H9 (cell line): ENCODE data around the gene C9orf72. TPM values are rescaled to one million over a fixed set of nuclear protein-coding genes. Genes with fewer than 3 reads are reported as not detected.

Experiments
- DNase-seq: peaks from one replicate; pipeline ENCODE4 v3.0.0-alpha.2; 2017
- H2AFZ ChIP-seq: one replicate; pipeline ENCODE4 v1.6.1; 2013; ENCODE audit warnings: mild to moderate bottlenecking, low read length, control low read depth, moderate library complexity
- H2AK5ac ChIP-seq: 2 replicates; pipeline ENCODE4 v1.6.1; 2013; ENCODE audit warnings: low read length, control low read depth, mixed read lengths; ENCODE audit not compliant: insufficient read length
- H2BK120ac ChIP-seq: one replicate; pipeline ENCODE4 v1.6.1; 2013; ENCODE audit warnings: low read depth, mild to moderate bottlenecking, low read length, control low read depth, inconsistent platforms; ENCODE audit not compliant: poor library complexity, severe bottlenecking
- H2BK12ac ChIP-seq: 2 replicates; pipeline ENCODE4 v1.6.1; 2013; ENCODE audit warnings: low read length, control low read depth, mixed read lengths, low read depth; ENCODE audit not compliant: insufficient read length
- H2BK15ac ChIP-seq: 2 replicates; pipeline ENCODE4 v1.6.1; 2013; ENCODE audit warnings: low read depth, low read length, control low read depth
- H2BK20ac ChIP-seq: one replicate; pipeline ENCODE4 v1.6.1; 2013; ENCODE audit warnings: low read depth, mild to moderate bottlenecking, low read length, control low read depth, inconsistent platforms; ENCODE audit not compliant: poor library complexity, severe bottlenecking
- H2BK5ac ChIP-seq: 2 replicates; pipeline ENCODE4 v1.6.1; 2013; ENCODE audit warnings: low read length, control low read depth, mixed read lengths; ENCODE audit not compliant: insufficient read length
- H3K14ac ChIP-seq: 2 replicates; pipeline ENCODE4 v1.6.1; 2013; ENCODE audit warnings: low read length, control low read depth; ENCODE audit not compliant: insufficient read depth
- H3K18ac ChIP-seq: 2 replicates; pipeline ENCODE4 v1.6.1; 2013; ENCODE audit warnings: low read depth, mild to moderate bottlenecking, mixed read lengths, low read length, control low read depth; ENCODE audit not compliant: insufficient read length
- H3K23ac ChIP-seq: 2 replicates; pipeline ENCODE4 v1.6.1; 2013; ENCODE audit warnings: low read length, control low read depth, mixed read lengths, low read depth; ENCODE audit not compliant: insufficient read length
- H3K23me2 ChIP-seq: 2 replicates; pipeline ENCODE4 v1.6.1; 2013; ENCODE audit warnings: low read depth, mild to moderate bottlenecking, mixed read lengths, low read length, control low read depth; ENCODE audit not compliant: insufficient read length, poor library complexity, severe bottlenecking
- H3K27ac ChIP-seq: 2 replicates; pipeline ENCODE4 v1.5.1; 2013; ENCODE audit warnings: low read length, control low read depth, mixed read lengths, low read depth; ENCODE audit not compliant: insufficient read length
- H3K27me3 ChIP-seq: 2 replicates; pipeline ENCODE4 v1.6.1; 2013; ENCODE audit warnings: low read length, control low read depth, inconsistent platforms; ENCODE audit not compliant: insufficient read depth
- H3K4ac ChIP-seq: 2 replicates; pipeline ENCODE4 v1.6.1; 2013; ENCODE audit warnings: low read depth, mild to moderate bottlenecking, control low read depth, inconsistent platforms, low read length, moderate library complexity
- H3K4me1 ChIP-seq: 2 replicates; pipeline ENCODE4 v1.6.1; 2013; ENCODE audit warnings: low read length, control low read depth, inconsistent platforms; ENCODE audit not compliant: insufficient read depth
- H3K4me2 ChIP-seq: 2 replicates; pipeline ENCODE4 v1.6.1; 2013; ENCODE audit warnings: low read length, control low read depth, mixed read lengths; ENCODE audit not compliant: insufficient read length, insufficient read depth
- H3K56ac ChIP-seq: 2 replicates; pipeline ENCODE4 v1.6.1; 2013; ENCODE audit warnings: low read depth, mild to moderate bottlenecking, mixed read lengths, low read length, control low read depth; ENCODE audit not compliant: insufficient read length
- H3K79me1 ChIP-seq: 2 replicates; pipeline ENCODE4 v1.6.1; 2013; ENCODE audit warnings: low read depth, mild to moderate bottlenecking, moderate library complexity, low read length, control low read depth, inconsistent platforms; ENCODE audit not compliant: insufficient read depth, poor library complexity, severe bottlenecking
- H3K79me2 ChIP-seq: 2 replicates; pipeline ENCODE4 v1.6.1; 2013; ENCODE audit warnings: low read length, control low read depth, inconsistent platforms; ENCODE audit not compliant: insufficient read depth
- H3K9ac ChIP-seq: 2 replicates; pipeline ENCODE4 v1.6.1; 2013; ENCODE audit warnings: low read length, control low read depth, mixed read lengths; ENCODE audit not compliant: insufficient read length; ENCODE audit errors: extremely low read depth
- H3K9me3 ChIP-seq: one replicate; pipeline ENCODE4 v1.6.1; 2013; ENCODE audit warnings: low read depth, low read length, inconsistent platforms; ENCODE audit not compliant: control insufficient read depth
- H3T11ph ChIP-seq: one replicate; pipeline ENCODE4 v1.6.1; 2013; ENCODE audit warnings: mild to moderate bottlenecking, low read length, control low read depth, inconsistent platforms
- H4K20me1 ChIP-seq: one replicate; pipeline ENCODE4 v1.6.1; 2013; ENCODE audit not compliant: control insufficient read depth, insufficient read length, insufficient read depth
- H4K5ac ChIP-seq: 2 replicates; pipeline ENCODE4 v1.6.1; 2013; ENCODE audit warnings: low read depth, mild to moderate bottlenecking, mixed read lengths, low read length, control low read depth; ENCODE audit not compliant: insufficient read length
- H4K8ac ChIP-seq: replicated peaks from 2 replicates; pipeline ENCODE4 v1.6.1; 2013; ENCODE audit warnings: low read length, control low read depth, mixed read lengths, low read depth; ENCODE audit not compliant: insufficient read length
- H4K91ac ChIP-seq: 2 replicates; pipeline ENCODE4 v1.6.1; 2013; ENCODE audit warnings: low read depth, mild to moderate bottlenecking, moderate library complexity, mixed read lengths, low read length, control low read depth; ENCODE audit not compliant: insufficient read length
- H3K27ac Mint-ChIP-seq, 3 experiments: 2 replicates in 2 of 3; 3 replicates in 1 of 3; pipeline ENCODE4 v1.8.0; 2020 to 2021; ENCODE audit warnings: mixed read lengths in 3 of 3, mild to moderate bottlenecking in 1 of 3, moderate library complexity in 1 of 3
- H3K27me3 Mint-ChIP-seq: 2 replicates; pipeline ENCODE4 v1.8.0; 2021; ENCODE audit warnings: low read depth, mild to moderate bottlenecking, moderate library complexity, mixed read lengths
- H3K36me3 Mint-ChIP-seq, 3 experiments: 2 replicates in 2 of 3; 3 replicates in 1 of 3; pipeline ENCODE4 v1.8.0; 2020 to 2021; ENCODE audit warnings: low read depth in 3 of 3, mixed read lengths in 3 of 3; ENCODE audit not compliant: insufficient read depth in 1 of 3
- H3K4me1 Mint-ChIP-seq, 2 experiments: 2 replicates each; pipeline ENCODE4 v1.8.0; 2020; ENCODE audit warnings: mixed read lengths in 2 of 2
- H3K4me3 Mint-ChIP-seq, 2 experiments: 2 replicates in 1 of 2; 3 replicates in 1 of 2; pipeline ENCODE4 v1.8.0; 2020 to 2021; ENCODE audit warnings: mild to moderate bottlenecking in 2 of 2, mixed read lengths in 2 of 2, moderate library complexity in 1 of 2
- H3K9me3 Mint-ChIP-seq, 2 experiments: 2 replicates in 1 of 2; 3 replicates in 1 of 2; pipeline ENCODE4 v1.8.0; 2020; ENCODE audit warnings: mild to moderate bottlenecking in 2 of 2, mixed read lengths in 2 of 2, moderate library complexity in 1 of 2
- WGBS: extraction: QIAGEN DNeasy Blood & Tissue Kit; methylation state at CpG from one replicate; pipeline ENCODE4 v1.1.7; 2013; ENCODE audit warnings: missing lambda C conversion rate, low lambda C conversion rate, mixed read lengths; ENCODE audit not compliant: insufficient read length; ENCODE audit errors: extremely low coverage; 5-methylcytosine and 5-hydroxymethylcytosine counted together
- total RNA-seq: library from RNA; stranded (reverse); gene quantifications from 2 replicates; pipeline ENCODE4 v1.2.1, GENCODE V29; 2021
- TF ChIP-seq, protein P1 (sequence below): fragments of 200-600 bp; sonication (generic); conservative IDR thresholded peaks from 3 replicates; pipeline ENCODE4 v1.8.0; 2021; ENCODE audit warnings: antibody characterized with exemption, mild to moderate bottlenecking

Gene C9orf72
- total RNA-seq, 1 experiment from 2014 or later, result 17.0 TPM

GRCh38 chr9:27540502-27540901, 32.8 kb downstream of the C9orf72 start:
- no peak overlapping the region for H3K9ac ChIP-seq
- H3T11ph ChIP-seq, result no peak overlapping the region
- no peak overlapping the region for H4K5ac ChIP-seq
- no peak overlapping the region for H2BK12ac ChIP-seq
- H3K27ac ChIP-seq, result no peak overlapping the region
- H2BK15ac ChIP-seq, result no peak overlapping the region
- Mint-ChIP-seq H3K9me3 (no peaks in the 10 kb centered on the region; a peak in 1 of 5 replicates), H3K27me3 (no peaks in the 10 kb centered on the region), H3K36me3 (peaks cover 9 to 31% (median 25%) of the 10 kb centered on the region in 3 experiments), H3K4me3 (no peak overlapping the region), H3K27ac (no peak overlapping the region), H3K4me1 (peaks cover 9 to 11% of the 10 kb centered on the region in 2 experiments)
- no peak overlapping the region for H3K4ac ChIP-seq
- H3K23me2 ChIP-seq, result no peaks in the 10 kb centered on the region
- H3K4me2 ChIP-seq, result no peak overlapping the region
- H3K27me3 ChIP-seq, result no peaks in the 10 kb centered on the region
- no peaks in the 10 kb centered on the region for H3K9me3 ChIP-seq
- no peak overlapping the region for H4K8ac ChIP-seq
- H3K79me1 ChIP-seq, result no peaks in the 10 kb centered on the region
- no peaks in the 10 kb centered on the region; the same call in 1 of the 2 replicates for H3K4me1 ChIP-seq
- H4K20me1 ChIP-seq, result no peaks in the 10 kb centered on the region
- no peak for DNase-seq
- no peak overlapping the region for H3K14ac ChIP-seq
- H2BK120ac ChIP-seq, result no peak overlapping the region
- no peak overlapping the region for H3K56ac ChIP-seq
- H3K79me2 ChIP-seq, result no peaks in the 10 kb centered on the region; the same call in 1 of the 2 replicates
- H2BK20ac ChIP-seq, result no peak overlapping the region
- H2BK5ac ChIP-seq, result no peak overlapping the region
- H2AFZ ChIP-seq, result no peak overlapping the region
- H3K23ac ChIP-seq, result no peak overlapping the region
- H3K18ac ChIP-seq, result no peak overlapping the region
- TF ChIP-seq, protein P1, sequence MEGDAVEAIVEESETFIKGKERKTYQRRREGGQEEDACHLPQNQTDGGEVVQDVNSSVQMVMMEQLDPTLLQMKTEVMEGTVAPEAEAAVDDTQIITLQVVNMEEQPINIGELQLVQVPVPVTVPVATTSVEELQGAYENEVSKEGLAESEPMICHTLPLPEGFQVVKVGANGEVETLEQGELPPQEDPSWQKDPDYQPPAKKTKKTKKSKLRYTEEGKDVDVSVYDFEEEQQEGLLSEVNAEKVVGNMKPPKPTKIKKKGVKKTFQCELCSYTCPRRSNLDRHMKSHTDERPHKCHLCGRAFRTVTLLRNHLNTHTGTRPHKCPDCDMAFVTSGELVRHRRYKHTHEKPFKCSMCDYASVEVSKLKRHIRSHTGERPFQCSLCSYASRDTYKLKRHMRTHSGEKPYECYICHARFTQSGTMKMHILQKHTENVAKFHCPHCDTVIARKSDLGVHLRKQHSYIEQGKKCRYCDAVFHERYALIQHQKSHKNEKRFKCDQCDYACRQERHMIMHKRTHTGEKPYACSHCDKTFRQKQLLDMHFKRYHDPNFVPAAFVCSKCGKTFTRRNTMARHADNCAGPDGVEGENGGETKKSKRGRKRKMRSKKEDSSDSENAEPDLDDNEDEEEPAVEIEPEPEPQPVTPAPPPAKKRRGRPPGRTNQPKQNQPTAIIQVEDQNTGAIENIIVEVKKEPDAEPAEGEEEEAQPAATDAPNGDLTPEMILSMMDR, result no peak
- H4K91ac ChIP-seq, result no peak overlapping the region
- no peak overlapping the region for H2AK5ac ChIP-seq
- WGBS, result no CpG with 5 or more reads among the region's 1 CpG
